SK-N-SH (cell line): Measurements from ENCODE around the gene HLF.

ENCODE experiments used
- EP300 ChIP-seq, 2 experiments: IDR thresholded peaks; 2 replicates each; pipeline versions ENCODE4 v1.4.0 to v1.6.1; 2012; ENCODE audit warnings: borderline replicate concordance in 1 of 2, low read depth in 1 of 2, low read length in 1 of 2
- MXI1 ChIP-seq: IDR thresholded peaks from 2 replicates; pipeline ENCODE4 v1.6.1; 2012; ENCODE audit warnings: mild to moderate bottlenecking, low read depth, low read length, improper control_type of control experiment
- POLR2AphosphoS5 ChIP-seq: IDR thresholded peaks from 2 replicates; pipeline ENCODE4 v1.6.1; 2012; ENCODE audit warnings: low read depth, low read length
- RAD21 ChIP-seq: IDR thresholded peaks from 2 replicates; pipeline ENCODE4 v1.6.1; 2012; ENCODE audit warnings: mild to moderate bottlenecking, low read length
- TF ChIP-seq, protein P1 (sequence below): fragments of 200-600 bp; sonication (generic); IDR thresholded peaks from 2 replicates; pipeline ENCODE4 v1.6.1; 2017; ENCODE audit warnings: antibody characterized with exemption, mild to moderate bottlenecking, moderate library complexity

DNA sequence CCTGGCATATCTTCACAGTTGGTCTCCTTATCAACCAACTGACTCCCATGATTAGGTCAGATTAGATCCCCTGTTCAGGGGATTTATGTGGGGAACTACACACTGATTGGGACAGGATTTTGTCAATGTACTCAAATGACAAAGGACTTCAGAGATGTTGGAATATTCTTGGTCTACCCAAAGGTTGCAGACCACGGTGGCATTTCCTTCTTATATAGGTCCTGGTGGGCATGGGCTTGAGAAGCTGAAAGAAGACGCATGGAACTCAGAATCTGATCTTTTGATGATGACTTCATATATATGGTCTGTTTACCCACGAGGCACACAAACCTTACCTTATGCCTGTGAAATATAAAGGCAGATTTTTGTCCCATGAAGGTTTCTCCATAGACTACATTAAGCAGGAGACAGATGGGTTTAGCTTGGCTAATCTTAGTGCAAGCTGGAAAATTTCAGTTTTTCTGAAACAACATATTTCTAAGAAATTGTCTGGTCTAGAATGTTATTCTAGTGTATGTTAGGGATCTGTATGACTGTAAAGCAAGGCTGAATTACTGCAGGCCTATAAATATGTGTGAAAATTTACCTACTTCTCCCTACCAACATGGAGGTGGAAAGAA is 33.5 kb downstream of the HLF start:
- TF ChIP-seq MXI1 (no peak), EP300 (IDR thresholded peaks at IDR 0.05; ENCODE audit: borderline replicate concordance in 1 of 2, low read depth in 1 of 2, low read length in 1 of 2) (no peak), POLR2AphosphoS5 (no peak), RAD21 (no peak)
- TF ChIP-seq, protein P1, sequence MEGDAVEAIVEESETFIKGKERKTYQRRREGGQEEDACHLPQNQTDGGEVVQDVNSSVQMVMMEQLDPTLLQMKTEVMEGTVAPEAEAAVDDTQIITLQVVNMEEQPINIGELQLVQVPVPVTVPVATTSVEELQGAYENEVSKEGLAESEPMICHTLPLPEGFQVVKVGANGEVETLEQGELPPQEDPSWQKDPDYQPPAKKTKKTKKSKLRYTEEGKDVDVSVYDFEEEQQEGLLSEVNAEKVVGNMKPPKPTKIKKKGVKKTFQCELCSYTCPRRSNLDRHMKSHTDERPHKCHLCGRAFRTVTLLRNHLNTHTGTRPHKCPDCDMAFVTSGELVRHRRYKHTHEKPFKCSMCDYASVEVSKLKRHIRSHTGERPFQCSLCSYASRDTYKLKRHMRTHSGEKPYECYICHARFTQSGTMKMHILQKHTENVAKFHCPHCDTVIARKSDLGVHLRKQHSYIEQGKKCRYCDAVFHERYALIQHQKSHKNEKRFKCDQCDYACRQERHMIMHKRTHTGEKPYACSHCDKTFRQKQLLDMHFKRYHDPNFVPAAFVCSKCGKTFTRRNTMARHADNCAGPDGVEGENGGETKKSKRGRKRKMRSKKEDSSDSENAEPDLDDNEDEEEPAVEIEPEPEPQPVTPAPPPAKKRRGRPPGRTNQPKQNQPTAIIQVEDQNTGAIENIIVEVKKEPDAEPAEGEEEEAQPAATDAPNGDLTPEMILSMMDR: no peak
